Stimulated activated CD8-positive, alpha-beta memory T cell treated with anti-CD3 and anti-CD28 coated beads, Interleukin-7, amount 100 ng/mL, for 4 hours (primary cell): ENCODE data around the gene PCSK2.

ENCODE experiments used
- DNase-seq, 2 donors: peaks; one replicate each; pipeline ENCODE4 v3.0.0-alpha.2; 2020; ENCODE audit warnings: low read depth in 2 of 2

The PCSK2 gene

GRCh38 chr20:17334932-17335331, 108.1 kb downstream of the PCSK2 start:
- DNase-seq = no peak

GRCh38 chr20:17339000-17339399, 112.2 kb downstream of the PCSK2 start:
- DNase-seq = no peak

- no peak for DNase-seq
Measured at GRCh38 chr20:17343091-17343490, 116.3 kb downstream of the PCSK2 start.

GRCh38 chr20:17343656-17344452, 117.0 kb downstream of the PCSK2 start:
- DNase-seq = no peak

GRCh38 chr20:17344790-17345189, 118.0 kb downstream of the PCSK2 start:
- no peak for DNase-seq

- DNase-seq = no peak
Measured at GRCh38 chr20:17345321-17345720, 118.5 kb downstream of the PCSK2 start.

- no peak for DNase-seq
Measured at GRCh38 chr20:17350321-17350720, 123.5 kb downstream of the PCSK2 start.

- DNase-seq = no peak
Measured at GRCh38 chr20:17357238-17357637, 130.4 kb downstream of the PCSK2 start.

- no peak for DNase-seq
Measured at GRCh38 chr20:17358854-17359253, 132.0 kb downstream of the PCSK2 start.

GRCh38 chr20:17364681-17365080, 137.8 kb downstream of the PCSK2 start:
- no peak for DNase-seq

- no peak for DNase-seq
Measured at GRCh38 chr20:17365831-17366230, 139.0 kb downstream of the PCSK2 start.

GRCh38 chr20:17369506-17369905, 142.7 kb downstream of the PCSK2 start:
- no peak for DNase-seq

GRCh38 chr20:17372806-17373440, 146.1 kb downstream of the PCSK2 start:
- no peak for DNase-seq

- DNase-seq = no peak
Measured at GRCh38 chr20:17374086-17374485, 147.2 kb downstream of the PCSK2 start.

GRCh38 chr20:17376031-17376430, 149.2 kb downstream of the PCSK2 start:
- no peak for DNase-seq

- DNase-seq = no peak
Measured at GRCh38 chr20:17377231-17377630, 150.4 kb downstream of the PCSK2 start.

- DNase-seq = no peak
Measured at GRCh38 chr20:17379651-17380050, 152.8 kb downstream of the PCSK2 start.

GRCh38 chr20:17380801-17381200, 154.0 kb downstream of the PCSK2 start:
- no peak for DNase-seq

GRCh38 chr20:17381724-17382123, 154.9 kb downstream of the PCSK2 start:
- DNase-seq = no peak

- DNase-seq = no peak
Measured at GRCh38 chr20:17385798-17386197, 159.0 kb downstream of the PCSK2 start.

GRCh38 chr20:17390655-17391054, 163.8 kb downstream of the PCSK2 start:
- no peak for DNase-seq

GRCh38 chr20:17391127-17391771, 164.4 kb downstream of the PCSK2 start:
- DNase-seq = no peak

- DNase-seq = no peak
Measured at GRCh38 chr20:17394411-17394810, 167.6 kb downstream of the PCSK2 start.
